HepG2 (cell line): ENCODE data around the gene MAPKAPK3. TPM values are rescaled to one million over a fixed set of nuclear protein-coding genes. Genes with fewer than 3 reads are reported as not detected.
A peak's percentile ranks its signal among the peaks of the same experiment; 100 is the strongest.

Experiments used
- ARID4A ChIP-seq: sonication (generic); formaldehyde crosslinking; IDR thresholded peaks from 2 replicates; pipeline ENCODE4 v1.5.0; 2020; ENCODE audit warnings: mild to moderate bottlenecking, missing genetic modification reagents, borderline replicate concordance
- GPBP1L1 ChIP-seq: sonication (generic); formaldehyde crosslinking; IDR thresholded peaks from 2 replicates; pipeline ENCODE4 v1.5.0; 2020; ENCODE audit warnings: mild to moderate bottlenecking, missing genetic modification reagents
- HIC2 ChIP-seq: sonication (generic); formaldehyde crosslinking; IDR thresholded peaks from 2 replicates; pipeline ENCODE4 v1.9.0; 2022; ENCODE audit warnings: low read depth, missing genetic modification reagents
- HOXD1 ChIP-seq: sonication (generic); formaldehyde crosslinking; IDR thresholded peaks from 2 replicates; pipeline ENCODE4 v1.5.0; 2020; ENCODE audit warnings: missing genetic modification reagents
- ONECUT2 ChIP-seq: sonication (generic); formaldehyde crosslinking; IDR thresholded peaks from 2 replicates; pipeline ENCODE4 v1.4.0; 2020; ENCODE audit warnings: missing genetic modification reagents
- POLR2A ChIP-seq, 2 experiments: IDR thresholded peaks; 2 replicates each; pipeline ENCODE4 v1.6.1; 2011; ENCODE audit warnings: low read depth in 2 of 2, low read length in 2 of 2, mild to moderate bottlenecking in 1 of 2, moderate library complexity in 1 of 2; ENCODE audit not compliant: insufficient read depth in 1 of 2
- SIN3A ChIP-seq: IDR thresholded peaks from 2 replicates; pipeline ENCODE4 v1.6.1; 2011; ENCODE audit warnings: low read depth, mild to moderate bottlenecking, control low read depth, low read length, borderline replicate concordance
- SNAPC2 ChIP-seq: sonication (generic); formaldehyde crosslinking; IDR thresholded peaks from 2 replicates; pipeline ENCODE4 v1.8.1; 2022; ENCODE audit warnings: mild to moderate bottlenecking, missing genetic modification reagents
- STAT5B ChIP-seq: sonication (generic); formaldehyde crosslinking; IDR thresholded peaks from 2 replicates; pipeline ENCODE4 v1.4.0; 2020; ENCODE audit warnings: missing genetic modification reagents
- ZBTB21 ChIP-seq: sonication (generic); formaldehyde crosslinking; IDR thresholded peaks from 2 replicates; pipeline ENCODE4 v1.4.0; 2020; ENCODE audit warnings: missing genetic modification reagents
- ZBTB43 ChIP-seq: sonication (generic); formaldehyde crosslinking; conservative IDR thresholded peaks from 2 replicates; pipeline ENCODE4 v1.4.0; 2020; ENCODE audit warnings: missing genetic modification reagents
- ZIK1 ChIP-seq: sonication (generic); formaldehyde crosslinking; IDR thresholded peaks from 2 replicates; pipeline ENCODE4 v1.5.0; 2020; ENCODE audit warnings: mild to moderate bottlenecking, low read depth, missing genetic modification reagents, borderline replicate concordance
- ZMAT3 ChIP-seq: sonication (generic); formaldehyde crosslinking; conservative IDR thresholded peaks from 2 replicates; pipeline ENCODE4 v1.7.0; 2021; ENCODE audit warnings: missing genetic modification reagents
- ZNF234 ChIP-seq: sonication (generic); formaldehyde crosslinking; conservative IDR thresholded peaks from 2 replicates; pipeline ENCODE4 v1.5.1; 2020; ENCODE audit warnings: mild to moderate bottlenecking, missing genetic modification reagents
- ZNF317 ChIP-seq: sonication (generic); formaldehyde crosslinking; IDR thresholded peaks from 2 replicates; pipeline ENCODE4 v1.5.0; 2020; ENCODE audit warnings: mild to moderate bottlenecking, missing genetic modification reagents
- ZNF350 ChIP-seq: sonication (generic); formaldehyde crosslinking; IDR thresholded peaks from 2 replicates; pipeline ENCODE4 v1.4.0; 2020; ENCODE audit warnings: mild to moderate bottlenecking, low read depth, missing genetic modification reagents, borderline replicate concordance
- ZNF770 ChIP-seq: sonication (generic); formaldehyde crosslinking; IDR thresholded peaks from 2 replicates; pipeline ENCODE4 v1.5.0; 2020; ENCODE audit warnings: mild to moderate bottlenecking, missing genetic modification reagents
- ZNF883 ChIP-seq: sonication (generic); formaldehyde crosslinking; IDR thresholded peaks from 2 replicates; pipeline ENCODE4 v1.5.1; 2020; ENCODE audit warnings: mild to moderate bottlenecking, missing genetic modification reagents; ENCODE audit errors: not compliant biosample characterization
- polyA plus RNA-seq, 8 experiments: library from polyadenylated mRNA; depleted of rRNA in 3 of 8; stranded (reverse) in 7 of 8; unstranded in 1 of 8; fragments of >200 nt; fragmentation: Illumina TruSeq in 4 of 8; extraction: Trizol in 4 of 8; gene quantifications; 2 replicates each; pipeline versions ENCODE4 v1.2.1 to v1.2.3, GENCODE V29; 2011 to 2016; ENCODE audit warnings: low read depth in 4 of 8, missing spikeins in 1 of 8, mixed read lengths in 1 of 8; ENCODE audit not compliant: insufficient read depth in 1 of 8
- total RNA-seq, 5 experiments: library from RNA; depleted of rRNA; stranded (reverse); fragments of >200 nt; fragmentation: Illumina TruSeq; extraction: Trizol; gene quantifications; 2 replicates each; pipeline ENCODE4 v1.2.3, GENCODE V29; 2016; ENCODE audit warnings: low read depth in 1 of 5

The MAPKAPK3 gene
- total and polyA plus RNA-seq, 2 of the 13 experiments (the other 11 are each of a cell fraction or from before 2014, with no cell fraction given): 39.9 to 41.2 TPM

GRCh38 chr3:50611464-50612233 lies 5.3 kb upstream of the MAPKAPK3 start, which contains the start of gene CISH (continued):
- peak; percentile 74; the same call in 1 of the 2 replicates for TF ChIP-seq ARID4A (CRISPR knock-in tag)
- no peak for TF ChIP-seq ZNF234 (CRISPR knock-in tag)
- TF ChIP-seq ZNF317: no peak
- TF ChIP-seq ONECUT2 (CRISPR knock-in tag): no peak
- TF ChIP-seq STAT5B (CRISPR knock-in tag): no peak
- peak; percentile 82 for TF ChIP-seq ZBTB43
- no peak for TF ChIP-seq POLR2A (IDR thresholded peaks at IDR 0.05; ENCODE audit: insufficient read depth in 1 of 2, low read depth in 2 of 2, low read length in 2 of 2)
- peak; percentile 80 for TF ChIP-seq HIC2 (CRISPR knock-in tag)
- TF ChIP-seq ZIK1 (CRISPR knock-in tag): peak; percentile 57; the same call in 1 of the 2 replicates
- peak; percentile 91 for TF ChIP-seq ZNF883
- TF ChIP-seq GPBP1L1 (CRISPR knock-in tag): no peak
- 0 out of 2 replicates have a peak, but pooled peaks have one; percentile 64 for TF ChIP-seq ZMAT3
- peak; percentile 31; the same call in 1 of the 2 replicates for TF ChIP-seq ZNF770 (CRISPR knock-in tag)
- peak; percentile 76 for TF ChIP-seq ZNF350 (CRISPR knock-in tag)
- TF ChIP-seq SNAPC2: peak; percentile 54; the same call in 1 of the 2 replicates
- peak; percentile 59; the same call in 1 of the 2 replicates for TF ChIP-seq HOXD1 (CRISPR knock-in tag)
- no peak for TF ChIP-seq ZBTB21 (CRISPR knock-in tag)
- no peak for TF ChIP-seq SIN3A
